ENCODE measurements around the gene SPEG. TPM values are rescaled to one million over a fixed set of nuclear protein-coding genes. Genes with fewer than 3 reads are reported as not detected.

SPEG gene
- total and polyA plus RNA-seq, 2 donors: 1.3 to 19.8 TPM

- no peak for DNase-seq (ENCODE audit: low read depth in 6 of 9, low spot score in 9 of 9)
- Histone ChIP-seq H3K27me3 (ENCODE audit: control insufficient read depth in 2 of 2, insufficient read depth in 1 of 2, low read length in 1 of 2) (peaks cover 0 to 53% of the 10 kb centered on the region in 2 donors), H3K4me3 (ENCODE audit: low read length in 2 of 2) (no peak overlapping the region), H3K36me3 (ENCODE audit: control insufficient read depth in 2 of 2, insufficient read depth in 2 of 2, low read length in 1 of 2) (peaks cover 3 to 18% of the 10 kb centered on the region in 2 donors), H3K4me1 (ENCODE audit: control insufficient read depth in 2 of 2, insufficient read depth in 2 of 2, low read length in 2 of 2) (peaks cover 11 to 18% of the 10 kb centered on the region in 2 donors), H3K9me3 (ENCODE audit: control insufficient read depth in 2 of 2, insufficient read depth in 1 of 2, low read length in 1 of 2) (peaks cover 0 to 1% of the 10 kb centered on the region in 2 donors), H3K27ac (ENCODE audit: low read depth in 1 of 2, low read length in 1 of 2) (no peak overlapping the region)
- 76% methylated on average over 14 of the region's 15 CpGs for WGBS
These were observed 103.2 kb downstream of the SPEG start for GRCh38 chr2:219537657-219538488.

GRCh38 chr2:219538504-219538951 is 103.9 kb downstream of the SPEG start:
- 92% methylated on average over 6 of the region's 6 CpGs for WGBS
- no peak overlapping the region for H3K27ac ChIP-seq (ENCODE audit: low read depth in 1 of 2, low read length in 1 of 2)
- H3K9me3 ChIP-seq (ENCODE audit: control insufficient read depth in 2 of 2, insufficient read depth in 1 of 2, low read length in 1 of 2): peaks cover 0 to 1% of the 10 kb centered on the region in 2 donors
- peaks cover 3 to 18% of the 10 kb centered on the region in 2 donors for H3K36me3 ChIP-seq (ENCODE audit: control insufficient read depth in 2 of 2, insufficient read depth in 2 of 2, low read length in 1 of 2)
- H3K27me3 ChIP-seq (ENCODE audit: control insufficient read depth in 2 of 2, insufficient read depth in 1 of 2, low read length in 1 of 2): peaks cover 0 to 53% of the 10 kb centered on the region in 2 donors
- H3K4me3 ChIP-seq (ENCODE audit: low read length in 2 of 2): no peak overlapping the region
- H3K4me1 ChIP-seq (ENCODE audit: control insufficient read depth in 2 of 2, insufficient read depth in 2 of 2, low read length in 2 of 2): peaks cover 13 to 21% of the 10 kb centered on the region in 2 donors
- DNase-seq (ENCODE audit: low read depth in 6 of 9, low spot score in 9 of 9): no peak

GRCh38 chr2:219538956-219539788 is 104.5 kb downstream of the SPEG start:
- H3K36me3 ChIP-seq (ENCODE audit: control insufficient read depth in 2 of 2, insufficient read depth in 2 of 2, low read length in 1 of 2): peaks cover 3 to 18% of the 10 kb centered on the region in 2 donors
- peaks cover 0 to 58% of the 10 kb centered on the region in 2 donors for H3K27me3 ChIP-seq (ENCODE audit: control insufficient read depth in 2 of 2, insufficient read depth in 1 of 2, low read length in 1 of 2)
- H3K27ac ChIP-seq (ENCODE audit: low read depth in 1 of 2, low read length in 1 of 2): no peak overlapping the region
- H3K9me3 ChIP-seq (ENCODE audit: control insufficient read depth in 2 of 2, insufficient read depth in 1 of 2, low read length in 1 of 2): peaks cover 0 to 1% of the 10 kb centered on the region in 2 donors
- no peak overlapping the region for H3K4me3 ChIP-seq (ENCODE audit: low read length in 2 of 2)
- H3K4me1 ChIP-seq (ENCODE audit: control insufficient read depth in 2 of 2, insufficient read depth in 2 of 2, low read length in 2 of 2): peaks cover 13 to 23% of the 10 kb centered on the region in 2 donors
- 96% methylated on average over 32 of the region's 32 CpGs for WGBS
- no peak for DNase-seq (ENCODE audit: low read depth in 6 of 9, low spot score in 9 of 9)

GRCh38 chr2:219539926-219540678 is 105.5 kb downstream of the SPEG start:
- H3K36me3 ChIP-seq (ENCODE audit: control insufficient read depth in 2 of 2, insufficient read depth in 2 of 2, low read length in 1 of 2): peaks cover 3 to 18% of the 10 kb centered on the region in 2 donors
- no peak overlapping the region for H3K27ac ChIP-seq (ENCODE audit: low read depth in 1 of 2, low read length in 1 of 2)
- no peak overlapping the region for H3K4me3 ChIP-seq (ENCODE audit: low read length in 2 of 2)
- DNase-seq (ENCODE audit: low read depth in 6 of 9, low spot score in 9 of 9): no peak
- peaks cover 0 to under 1% of the 10 kb centered on the region in 2 donors for H3K9me3 ChIP-seq (ENCODE audit: control insufficient read depth in 2 of 2, insufficient read depth in 1 of 2, low read length in 1 of 2)
- H3K27me3 ChIP-seq (ENCODE audit: control insufficient read depth in 2 of 2, insufficient read depth in 1 of 2, low read length in 1 of 2): peaks cover 5 to 57% of the 10 kb centered on the region in 2 donors
- H3K4me1 ChIP-seq (ENCODE audit: control insufficient read depth in 2 of 2, insufficient read depth in 2 of 2, low read length in 2 of 2): peaks cover 13 to 27% of the 10 kb centered on the region in 2 donors
- 98% methylated on average over 46 of the region's 46 CpGs for WGBS

GRCh38 chr2:219540784-219541504 is 106.3 kb downstream of the SPEG start:
- Histone ChIP-seq H3K9me3 (ENCODE audit: control insufficient read depth in 2 of 2, insufficient read depth in 1 of 2, low read length in 1 of 2) (no peaks in the 10 kb centered on the region), H3K4me1 (ENCODE audit: control insufficient read depth in 2 of 2, insufficient read depth in 2 of 2, low read length in 2 of 2) (peaks cover 13 to 27% of the 10 kb centered on the region in 2 donors), H3K27me3 (ENCODE audit: control insufficient read depth in 2 of 2, insufficient read depth in 1 of 2, low read length in 1 of 2) (peaks cover 11 to 64% of the 10 kb centered on the region in 2 donors), H3K4me3 (ENCODE audit: low read length in 2 of 2) (no peak overlapping the region), H3K27ac (ENCODE audit: low read depth in 1 of 2, low read length in 1 of 2) (no peak overlapping the region), H3K36me3 (ENCODE audit: control insufficient read depth in 2 of 2, insufficient read depth in 2 of 2, low read length in 1 of 2) (peaks cover 3 to 18% of the 10 kb centered on the region in 2 donors)
- WGBS: 94% methylated on average over 12 of the region's 12 CpGs
- no peak for DNase-seq (ENCODE audit: low read depth in 6 of 9, low spot score in 9 of 9)

GRCh38 chr2:219541611-219542180 is 107.1 kb downstream of the SPEG start:
- DNase-seq (ENCODE audit: low read depth in 6 of 9, low spot score in 9 of 9): peak; percentile 73 to 92 (median 82)
- Histone ChIP-seq H3K27ac (ENCODE audit: low read depth in 1 of 2, low read length in 1 of 2) (no peak overlapping the region), H3K4me3 (ENCODE audit: low read length in 2 of 2) (peak overlapping the region; percentile 41 to 78), H3K27me3 (ENCODE audit: control insufficient read depth in 2 of 2, insufficient read depth in 1 of 2, low read length in 1 of 2) (peaks cover 12 to 60% of the 10 kb centered on the region in 2 donors), H3K4me1 (ENCODE audit: control insufficient read depth in 2 of 2, insufficient read depth in 2 of 2, low read length in 2 of 2) (peaks cover 13 to 27% of the 10 kb centered on the region in 2 donors), H3K36me3 (ENCODE audit: control insufficient read depth in 2 of 2, insufficient read depth in 2 of 2, low read length in 1 of 2) (peaks cover 3 to 18% of the 10 kb centered on the region in 2 donors), H3K9me3 (ENCODE audit: control insufficient read depth in 2 of 2, insufficient read depth in 1 of 2, low read length in 1 of 2) (no peaks in the 10 kb centered on the region)
- WGBS: 2% methylated on average over 48 of the region's 48 CpGs

- H3K27me3 ChIP-seq (ENCODE audit: control insufficient read depth in 2 of 2, insufficient read depth in 1 of 2, low read length in 1 of 2): peaks cover 12 to 59% of the 10 kb centered on the region in 2 donors
- WGBS: under 1% methylated on average over 66 of the region's 66 CpGs
- peaks cover 3 to 18% of the 10 kb centered on the region in 2 donors for H3K36me3 ChIP-seq (ENCODE audit: control insufficient read depth in 2 of 2, insufficient read depth in 2 of 2, low read length in 1 of 2)
- H3K27ac ChIP-seq (ENCODE audit: low read depth in 1 of 2, low read length in 1 of 2): peak overlapping the region in 1 of 2 donors; percentile 84
- DNase-seq (ENCODE audit: low read depth in 6 of 9, low spot score in 9 of 9): no peak
- peak overlapping the region; percentile 58 to 78 for H3K4me3 ChIP-seq (ENCODE audit: low read length in 2 of 2)
- peaks cover 13 to 27% of the 10 kb centered on the region in 2 donors for H3K4me1 ChIP-seq (ENCODE audit: control insufficient read depth in 2 of 2, insufficient read depth in 2 of 2, low read length in 2 of 2)
- H3K9me3 ChIP-seq (ENCODE audit: control insufficient read depth in 2 of 2, insufficient read depth in 1 of 2, low read length in 1 of 2): peaks cover 0 to 1% of the 10 kb centered on the region in 2 donors
These were observed 108.4 kb downstream of the SPEG start for GRCh38 chr2:219542931-219543595.
